Measurements from ENCODE around the gene NBAS. TPM values are rescaled to one million over a fixed set of nuclear protein-coding genes. Genes with fewer than 3 reads are reported as not detected.

NBAS gene
- total and polyA plus RNA-seq, 2 experiments from 2014 or later: 21.2 to 51.8 TPM

- in situ Hi-C loops (cut with MboI): no loop called here
- DNase-seq: no peak
- Histone ChIP-seq H3F3A (ENCODE audit: insufficient read depth) (no peaks in the 10 kb centered on the region), H3K27me3 (replicated peaks; ENCODE audit: insufficient read depth) (no peaks in the 10 kb centered on the region), H3K9me2 (ENCODE audit: insufficient read depth) (no peaks in the 10 kb centered on the region), H3K9me3 (ENCODE audit: low read depth) (no peaks in the 10 kb centered on the region), H3K4me3 (no peak overlapping the region), H3K4me1 (ENCODE audit: insufficient read depth) (no peaks in the 10 kb centered on the region), H3K36me3 (ENCODE audit: low read depth) (0 out of 2 replicates have a peak, but pooled peaks cover 2% of the 10 kb centered on the region), H3K9ac (no peak overlapping the region), H2AFZ (no peak overlapping the region), H3K4me2 (ENCODE audit: unreplicated experiment) (no peak overlapping the region), H4K20me1 (ENCODE audit: insufficient read depth) (no peaks in the 10 kb centered on the region), H3K27ac (no peak overlapping the region), H3K79me2 (ENCODE audit: insufficient read depth) (peaks cover 4% of the 10 kb centered on the region; the same call in 1 of the 2 replicates)
- no peak for TF ChIP-seq EZH2 (IDR thresholded peaks at IDR 0.05; ENCODE audit: insufficient read depth, poor library complexity, severe bottlenecking)
- TF ChIP-seq EZH2phosphoT487 (IDR thresholded peaks at IDR 0.05; ENCODE audit: insufficient read depth, low read depth): no peak
- WGBS, 2 experiments (ENCODE audit: low coverage in 1 of 2, low lambda C conversion rate in 2 of 2, missing lambda C conversion rate in 2 of 2): 96 to 100% methylated on average over 2 of the region's 2 CpGs
These were observed 110.3 kb downstream of the NBAS start for GRCh38 chr2:15450808-15451207.

GRCh38 chr2:15449556-15450236 lies 111.4 kb downstream of the NBAS start:
- WGBS, 2 experiments (ENCODE audit: low coverage in 1 of 2, low lambda C conversion rate in 2 of 2, missing lambda C conversion rate in 2 of 2): 94 to 96% methylated on average over 2 of the region's 2 CpGs
- no peak for TF ChIP-seq EZH2phosphoT487 (IDR thresholded peaks at IDR 0.05; ENCODE audit: insufficient read depth, low read depth)
- TF ChIP-seq EZH2 (IDR thresholded peaks at IDR 0.05; ENCODE audit: insufficient read depth, poor library complexity, severe bottlenecking): no peak
- Histone ChIP-seq H3K36me3 (ENCODE audit: low read depth) (0 out of 2 replicates have a peak, but pooled peaks cover 5% of the 10 kb centered on the region), H2AFZ (no peak overlapping the region), H3K79me2 (ENCODE audit: insufficient read depth) (peaks cover 6% of the 10 kb centered on the region; the same call in 1 of the 2 replicates), H3F3A (ENCODE audit: insufficient read depth) (no peaks in the 10 kb centered on the region), H3K27me3 (replicated peaks; ENCODE audit: insufficient read depth) (no peaks in the 10 kb centered on the region), H3K4me2 (ENCODE audit: unreplicated experiment) (no peak overlapping the region), H3K4me1 (ENCODE audit: insufficient read depth) (no peaks in the 10 kb centered on the region), H3K27ac (no peak overlapping the region), H3K4me3 (no peak overlapping the region), H4K20me1 (ENCODE audit: insufficient read depth) (no peaks in the 10 kb centered on the region), H3K9me3 (ENCODE audit: low read depth) (no peaks in the 10 kb centered on the region), H3K9ac (no peak overlapping the region), H3K9me2 (ENCODE audit: insufficient read depth) (no peaks in the 10 kb centered on the region)
- DNase-seq: no peak
- in situ Hi-C loops (cut with MboI): no loop called here

- DNase-seq: no peak
- Histone ChIP-seq H3K27me3 (replicated peaks; ENCODE audit: insufficient read depth) (no peaks in the 10 kb centered on the region), H3K27ac (no peak overlapping the region), H3K36me3 (ENCODE audit: low read depth) (0 out of 2 replicates have a peak, but pooled peaks cover 5% of the 10 kb centered on the region), H3K9me3 (ENCODE audit: low read depth) (no peaks in the 10 kb centered on the region), H4K20me1 (ENCODE audit: insufficient read depth) (no peaks in the 10 kb centered on the region), H3K9ac (no peak overlapping the region), H3K4me2 (ENCODE audit: unreplicated experiment) (no peak overlapping the region), H2AFZ (no peak overlapping the region), H3K79me2 (ENCODE audit: insufficient read depth) (peaks cover 6% of the 10 kb centered on the region; the same call in 1 of the 2 replicates), H3F3A (ENCODE audit: insufficient read depth) (no peaks in the 10 kb centered on the region), H3K4me1 (ENCODE audit: insufficient read depth) (no peaks in the 10 kb centered on the region), H3K9me2 (ENCODE audit: insufficient read depth) (no peaks in the 10 kb centered on the region), H3K4me3 (no peak overlapping the region)
- in situ Hi-C loops (cut with MboI): no loop called here
- WGBS, 2 experiments (ENCODE audit: low coverage in 1 of 2, low lambda C conversion rate in 2 of 2, missing lambda C conversion rate in 2 of 2): 95 to 96% methylated on average over 5 of the region's 5 CpGs
- no peak for TF ChIP-seq EZH2phosphoT487 (IDR thresholded peaks at IDR 0.05; ENCODE audit: insufficient read depth, low read depth)
- no peak for TF ChIP-seq EZH2 (IDR thresholded peaks at IDR 0.05; ENCODE audit: insufficient read depth, poor library complexity, severe bottlenecking)
These were observed 112.8 kb downstream of the NBAS start for GRCh38 chr2:15448250-15448839.

GRCh38 chr2:15447381-15447780 lies 113.8 kb downstream of the NBAS start:
- no peak for DNase-seq
- no peak overlapping the region for H3K4me3 ChIP-seq
- TF ChIP-seq EZH2 (IDR thresholded peaks at IDR 0.05; ENCODE audit: insufficient read depth, poor library complexity, severe bottlenecking): no peak
- TF ChIP-seq EZH2phosphoT487 (IDR thresholded peaks at IDR 0.05; ENCODE audit: insufficient read depth, low read depth): no peak
- no peak overlapping the region for H3K27ac ChIP-seq
- H3F3A ChIP-seq (ENCODE audit: insufficient read depth): no peaks in the 10 kb centered on the region
- no peak overlapping the region for H3K9ac ChIP-seq
- peaks cover 6% of the 10 kb centered on the region; the same call in 1 of the 2 replicates for H3K79me2 ChIP-seq (ENCODE audit: insufficient read depth)
- no peaks in the 10 kb centered on the region for H3K27me3 ChIP-seq (replicated peaks; ENCODE audit: insufficient read depth)
- 98% methylated on average over 2 of the region's 2 CpGs for WGBS, 2 experiments (ENCODE audit: low coverage in 1 of 2, low lambda C conversion rate in 2 of 2, missing lambda C conversion rate in 2 of 2)
- no peak overlapping the region for H3K4me2 ChIP-seq (ENCODE audit: unreplicated experiment)
- H3K9me2 ChIP-seq (ENCODE audit: insufficient read depth): no peaks in the 10 kb centered on the region
- in situ Hi-C loops (cut with MboI): no loop called here
- no peaks in the 10 kb centered on the region for H3K4me1 ChIP-seq (ENCODE audit: insufficient read depth)
- H3K9me3 ChIP-seq (ENCODE audit: low read depth): no peaks in the 10 kb centered on the region
- 0 out of 2 replicates have a peak, but pooled peaks cover 5% of the 10 kb centered on the region for H3K36me3 ChIP-seq (ENCODE audit: low read depth)
- no peaks in the 10 kb centered on the region for H4K20me1 ChIP-seq (ENCODE audit: insufficient read depth)
- no peak overlapping the region for H2AFZ ChIP-seq

Data from GM23248 (cell line).